Effector memory CD4-positive, alpha-beta T cell (primary cell): ENCODE measurements around the gene ZFPM1.

Source experiments
- DNase-seq, 3 donors: peaks; one replicate each; pipeline ENCODE4 v3.0.0-alpha.2; 2020
- H3K27ac ChIP-seq: 2 replicates; pipeline ENCODE4 v1.7.0; 2013; ENCODE audit warnings: mild to moderate bottlenecking, low read length, moderate library complexity; ENCODE audit not compliant: insufficient read depth, poor library complexity, severe bottlenecking
- H3K27me3 ChIP-seq: replicated peaks from 2 replicates; pipeline ENCODE4 v1.7.0; 2013; ENCODE audit warnings: mild to moderate bottlenecking, low read length; ENCODE audit not compliant: insufficient read depth, control insufficient read depth, poor library complexity, severe bottlenecking
- H3K36me3 ChIP-seq: 2 replicates; pipeline ENCODE4 v1.7.0; 2013; ENCODE audit warnings: mild to moderate bottlenecking, low read length, moderate library complexity; ENCODE audit not compliant: control insufficient read depth, insufficient read depth
- H3K4me1 ChIP-seq: 2 replicates; pipeline ENCODE4 v1.7.0; 2013; ENCODE audit warnings: low read length, mild to moderate bottlenecking; ENCODE audit not compliant: control insufficient read depth, insufficient read depth, poor library complexity, severe bottlenecking
- H3K4me3 ChIP-seq: 2 replicates; pipeline ENCODE4 v1.7.0; 2013; ENCODE audit warnings: low read length, low read depth, mild to moderate bottlenecking; ENCODE audit not compliant: insufficient read depth, poor library complexity, severe bottlenecking
- H3K9me3 ChIP-seq: 2 replicates; pipeline ENCODE4 v1.7.0; 2013; ENCODE audit warnings: mild to moderate bottlenecking, low read length, moderate library complexity; ENCODE audit not compliant: control insufficient read depth

The ZFPM1 gene

DNA sequence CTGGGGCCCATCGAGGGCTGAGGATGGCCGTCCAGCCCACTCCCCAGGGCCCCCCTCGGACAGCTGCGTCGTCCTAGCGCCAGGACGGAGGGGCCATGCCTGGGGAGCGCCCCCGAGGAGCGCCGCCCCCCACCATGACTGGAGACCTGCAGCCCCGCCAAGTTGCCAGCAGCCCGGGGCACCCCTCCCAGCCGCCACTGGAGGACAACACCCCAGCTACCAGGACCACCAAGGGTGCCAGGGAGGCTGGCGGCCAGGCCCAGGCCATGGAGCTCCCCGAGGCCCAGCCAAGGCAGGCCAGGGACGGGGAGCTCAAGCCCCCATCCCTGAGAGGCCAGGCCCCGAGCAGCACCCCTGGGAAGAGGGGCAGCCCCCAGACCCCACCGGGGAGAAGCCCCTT is 25.7 kb upstream of the ZFPM1 start:
- Histone ChIP-seq H3K27me3 (no peaks in the 10 kb centered on the region), H3K4me1 (peaks cover 11% of the 10 kb centered on the region), H3K27ac (no peak overlapping the region), H3K9me3 (no peaks in the 10 kb centered on the region), H3K4me3 (no peak overlapping the region), H3K36me3 (no peaks in the 10 kb centered on the region)
- no peak for DNase-seq

DNA sequence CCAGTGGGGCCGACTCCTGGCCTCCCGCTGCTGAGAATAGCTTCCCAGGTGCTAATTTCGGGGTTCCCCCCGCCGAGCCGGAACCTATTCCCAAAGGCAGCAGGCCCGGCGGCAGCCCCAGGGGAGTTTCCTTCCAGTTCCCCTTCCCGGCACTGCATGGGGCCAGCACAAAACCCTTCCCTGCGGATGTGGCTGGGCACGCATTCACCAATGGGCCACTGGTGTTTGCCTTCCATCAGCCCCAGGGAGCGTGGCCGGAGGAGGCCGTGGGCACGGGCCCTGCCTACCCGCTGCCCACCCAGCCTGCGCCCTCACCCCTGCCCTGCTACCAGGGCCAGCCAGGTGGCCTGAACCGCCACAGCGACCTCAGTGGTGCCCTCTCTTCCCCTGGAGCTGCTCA is 24.9 kb upstream of the ZFPM1 start:
- H3K27me3 ChIP-seq: no peaks in the 10 kb centered on the region
- no peak for DNase-seq
- no peak overlapping the region for H3K27ac ChIP-seq
- H3K36me3 ChIP-seq: no peaks in the 10 kb centered on the region
- no peak overlapping the region for H3K4me3 ChIP-seq
- H3K9me3 ChIP-seq: no peaks in the 10 kb centered on the region
- peaks cover 11% of the 10 kb centered on the region for H3K4me1 ChIP-seq

DNA sequence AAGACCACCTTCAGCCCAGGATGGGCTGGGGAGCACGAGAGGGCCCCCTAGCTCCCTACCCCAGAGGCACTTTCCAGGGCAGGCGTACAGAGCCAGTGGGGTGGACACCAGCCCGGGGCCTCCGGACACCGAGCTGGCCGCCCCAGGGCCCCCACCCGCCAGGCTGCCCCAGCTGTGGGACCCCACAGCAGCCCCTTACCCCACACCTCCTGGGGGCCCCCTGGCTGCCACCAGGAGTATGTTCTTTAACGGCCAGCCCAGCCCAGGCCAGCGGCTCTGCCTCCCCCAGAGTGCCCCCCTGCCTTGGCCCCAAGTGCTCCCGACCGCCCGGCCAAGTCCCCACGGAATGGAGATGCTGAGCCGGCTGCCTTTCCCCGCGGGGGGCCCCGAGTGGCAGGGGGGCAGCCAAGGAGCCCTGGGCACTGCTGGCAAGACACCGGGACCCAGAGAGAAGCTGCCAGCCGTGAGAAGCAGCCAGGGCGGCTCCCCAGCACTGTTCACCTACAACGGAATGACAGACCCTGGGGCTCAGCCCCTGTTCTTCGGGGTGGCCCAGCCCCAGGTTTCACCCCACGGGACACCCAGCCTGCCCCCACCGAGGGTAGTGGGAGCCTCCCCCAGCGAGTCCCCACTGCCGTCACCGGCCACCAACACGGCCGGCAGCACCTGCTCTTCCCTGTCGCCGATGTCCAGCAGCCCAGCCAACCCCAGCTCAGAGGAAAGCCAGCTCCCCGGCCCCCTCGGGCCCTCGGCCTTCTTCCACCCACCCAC is 24.3 kb upstream of the ZFPM1 start:
- Histone ChIP-seq H3K4me3 (no peak overlapping the region), H3K27ac (no peak overlapping the region), H3K4me1 (peaks cover 11% of the 10 kb centered on the region), H3K36me3 (no peaks in the 10 kb centered on the region), H3K9me3 (no peaks in the 10 kb centered on the region), H3K27me3 (no peaks in the 10 kb centered on the region)
- DNase-seq: no peak

DNA sequence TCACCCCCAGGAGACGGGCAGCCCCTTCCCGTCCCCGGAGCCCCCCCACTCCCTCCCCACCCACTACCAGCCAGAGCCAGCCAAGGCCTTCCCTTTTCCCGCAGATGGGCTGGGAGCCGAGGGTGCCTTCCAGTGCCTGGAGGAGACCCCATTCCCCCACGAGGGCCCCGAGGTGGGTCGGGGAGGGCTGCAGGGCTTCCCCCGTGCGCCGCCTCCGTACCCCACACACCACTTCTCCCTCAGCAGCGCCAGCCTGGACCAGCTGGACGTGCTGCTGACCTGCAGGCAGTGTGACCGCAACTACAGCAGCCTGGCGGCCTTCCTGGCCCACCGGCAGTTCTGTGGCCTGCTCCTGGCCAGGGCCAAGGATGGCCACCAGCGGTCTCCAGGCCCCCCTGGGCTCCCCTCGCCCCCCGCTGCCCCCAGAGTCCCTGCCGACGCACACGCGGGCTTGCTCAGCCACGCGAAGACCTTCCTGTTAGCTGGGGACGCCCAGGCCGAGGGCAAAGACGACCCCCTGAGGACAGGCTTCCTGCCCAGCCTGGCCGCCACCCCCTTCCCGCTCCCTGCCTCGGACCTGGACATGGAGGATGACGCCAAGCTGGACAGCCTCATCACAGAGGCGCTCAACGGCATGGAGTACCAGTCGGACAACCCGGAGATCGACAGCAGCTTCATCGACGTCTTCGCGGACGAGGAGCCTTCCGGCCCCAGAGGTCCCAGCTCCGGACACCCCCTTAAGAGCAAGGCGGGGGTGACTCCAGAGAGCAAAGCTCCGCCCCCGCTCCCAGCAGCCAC is 23.5 kb upstream of the ZFPM1 start:
- H3K27ac ChIP-seq: no peak overlapping the region

DNA sequence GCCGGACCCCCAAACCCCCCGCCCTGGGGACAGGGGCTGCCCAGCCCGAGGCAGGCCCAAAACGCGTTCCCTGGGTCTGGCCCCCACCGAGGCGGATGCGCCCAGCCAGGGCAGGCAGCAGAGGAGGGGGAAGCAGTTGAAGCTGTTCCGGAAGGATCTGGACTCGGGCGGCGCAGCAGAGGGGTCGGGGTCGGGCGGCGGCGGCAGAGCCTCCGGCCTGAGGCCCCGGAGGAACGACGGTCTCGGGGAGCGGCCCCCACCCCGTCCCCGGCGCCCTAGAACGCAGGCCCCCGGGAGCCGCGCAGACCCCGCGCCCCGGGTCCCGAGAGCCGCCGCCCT is 22.9 kb upstream of the ZFPM1 start:
- H3K27me3 ChIP-seq: no peaks in the 10 kb centered on the region

More for the DNA sequence above, 23.5 kb upstream of the ZFPM1 start:
- H3K4me3 ChIP-seq: peak overlapping the region; percentile 63
- no peak for DNase-seq
- no peaks in the 10 kb centered on the region for H3K36me3 ChIP-seq
- peaks cover 11% of the 10 kb centered on the region for H3K4me1 ChIP-seq
- H3K27me3 ChIP-seq: no peaks in the 10 kb centered on the region
- H3K9me3 ChIP-seq: no peaks in the 10 kb centered on the region

DNA sequence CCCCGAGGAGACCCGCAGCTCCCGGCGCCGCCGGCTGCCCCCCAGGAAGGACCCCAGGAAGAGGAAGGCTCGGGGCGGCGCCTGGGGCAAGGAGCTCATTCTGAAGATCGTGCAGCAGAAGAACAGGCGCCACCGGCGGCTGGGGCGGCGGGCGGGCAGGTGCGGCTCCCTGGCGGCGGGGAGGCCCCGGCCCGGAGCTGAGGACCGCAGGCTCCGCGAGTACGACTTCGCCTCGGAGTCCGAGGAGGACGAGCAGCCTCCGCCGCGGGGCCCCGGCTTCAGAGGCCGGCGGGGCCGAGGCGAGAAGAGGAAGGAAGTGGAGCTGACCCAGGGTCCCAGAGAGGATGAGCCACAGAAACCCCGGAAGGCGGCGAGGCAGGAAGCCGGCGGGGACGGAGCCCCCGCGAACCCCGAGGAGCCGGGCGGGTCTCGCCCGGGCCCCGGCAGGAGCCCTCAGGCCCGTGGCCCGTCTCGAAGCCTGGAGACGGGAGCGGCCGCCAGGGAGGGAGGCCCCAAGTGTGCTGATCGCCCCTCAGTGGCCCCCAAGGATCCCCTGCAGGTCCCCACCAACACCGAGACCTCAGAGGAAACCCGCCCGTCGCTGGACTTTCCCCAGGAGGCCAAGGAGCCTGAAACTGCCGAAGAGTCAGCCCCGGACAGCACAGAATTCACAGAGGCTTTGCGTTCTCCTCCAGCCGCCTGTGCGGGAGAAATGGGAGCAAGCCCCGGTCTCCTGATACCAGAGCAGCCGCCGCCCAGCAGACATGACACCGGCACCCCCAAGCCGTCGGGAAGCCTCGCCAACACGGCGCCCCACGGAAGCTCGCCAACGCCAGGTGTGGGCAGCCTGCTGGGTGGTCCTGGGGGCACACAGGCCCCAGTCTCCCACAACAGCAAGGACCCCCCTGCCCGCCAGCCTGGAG is 22.3 kb upstream of the ZFPM1 start:
- Histone ChIP-seq H3K9me3 (no peaks in the 10 kb centered on the region), H3K4me1 (peaks cover 11% of the 10 kb centered on the region), H3K27me3 (no peaks in the 10 kb centered on the region), H3K36me3 (no peaks in the 10 kb centered on the region), H3K4me3 (peak overlapping the region; percentile 63), H3K27ac (no peak overlapping the region)
- no peak for DNase-seq

More for the DNA sequence above, 22.9 kb upstream of the ZFPM1 start:
- Histone ChIP-seq H3K4me3 (peak overlapping the region; percentile 63), H3K9me3 (no peaks in the 10 kb centered on the region), H3K36me3 (no peaks in the 10 kb centered on the region), H3K27ac (no peak overlapping the region), H3K4me1 (peaks cover 11% of the 10 kb centered on the region)
- DNase-seq: no peak

DNA sequence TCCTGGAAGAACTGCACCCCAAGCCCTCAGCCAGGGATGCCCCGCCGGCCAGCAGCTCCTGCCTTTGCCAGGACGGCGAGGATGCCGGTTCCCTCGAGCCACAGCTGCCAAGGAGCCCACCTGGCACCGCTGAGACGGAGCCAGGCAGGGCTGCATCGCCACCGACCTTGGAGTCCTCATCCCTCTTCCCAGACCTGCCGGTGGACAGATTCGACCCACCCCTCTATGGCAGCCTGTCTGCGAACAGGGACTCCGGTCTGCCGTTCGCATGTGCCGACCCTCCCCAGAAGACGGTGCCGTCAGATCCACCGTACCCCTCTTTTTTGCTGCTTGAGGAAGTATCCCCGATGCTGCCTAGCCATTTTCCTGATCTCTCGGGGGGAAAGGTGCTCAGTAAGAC is 21.4 kb upstream of the ZFPM1 start:
- Histone ChIP-seq H3K9me3 (no peaks in the 10 kb centered on the region), H3K4me1 (peaks cover 11% of the 10 kb centered on the region), H3K27me3 (no peaks in the 10 kb centered on the region), H3K4me3 (no peak overlapping the region), H3K36me3 (no peaks in the 10 kb centered on the region), H3K27ac (no peak overlapping the region)
- no peak for DNase-seq

DNA sequence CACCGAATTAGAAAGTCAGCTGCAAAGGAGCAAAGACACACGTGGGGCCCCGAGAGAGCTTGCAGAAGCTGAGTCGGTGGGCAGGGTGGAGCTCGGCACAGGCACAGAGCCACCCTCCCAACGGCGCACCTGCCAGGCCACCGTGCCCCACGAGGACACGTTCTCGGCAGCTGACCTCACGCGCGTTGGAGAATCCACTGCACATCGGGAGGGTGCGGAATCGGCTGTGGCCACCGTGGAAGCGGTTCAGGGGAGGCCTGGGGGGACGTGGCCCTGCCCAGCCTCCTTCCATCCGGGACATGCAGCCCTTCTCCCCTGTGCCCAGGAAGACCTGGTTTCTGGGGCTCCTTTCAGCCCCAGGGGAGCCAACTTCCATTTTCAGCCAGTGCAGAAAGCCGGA is 20.9 kb upstream of the ZFPM1 start:
- Histone ChIP-seq H3K27ac (no peak overlapping the region), H3K4me3 (no peak overlapping the region), H3K4me1 (peaks cover 12% of the 10 kb centered on the region), H3K27me3 (no peaks in the 10 kb centered on the region), H3K36me3 (no peaks in the 10 kb centered on the region), H3K9me3 (no peaks in the 10 kb centered on the region)
- DNase-seq: no peak

DNA sequence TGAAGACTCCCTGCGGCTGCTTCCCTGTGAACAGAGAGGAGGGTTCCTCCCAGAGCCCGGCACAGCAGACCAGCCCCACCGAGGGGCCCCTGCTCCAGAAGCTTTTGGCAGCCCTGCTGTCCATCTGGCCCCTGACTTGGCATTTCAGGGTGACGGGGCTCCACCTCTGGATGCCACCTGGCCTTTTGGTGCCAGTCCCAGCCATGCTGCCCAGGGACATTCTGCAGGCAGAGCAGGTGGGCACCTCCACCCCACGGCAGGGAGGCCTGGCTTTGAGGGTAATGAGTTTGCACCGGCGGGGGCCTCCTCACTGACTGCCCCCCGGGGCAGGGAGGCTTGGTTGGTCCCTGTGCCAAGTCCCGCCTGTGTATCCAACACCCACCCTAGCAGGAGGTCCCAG is 20.3 kb upstream of the ZFPM1 start:
- no peaks in the 10 kb centered on the region for H3K36me3 ChIP-seq
- no peak for DNase-seq
- H3K4me1 ChIP-seq: peaks cover 16% of the 10 kb centered on the region
- H3K9me3 ChIP-seq: no peaks in the 10 kb centered on the region
- no peaks in the 10 kb centered on the region for H3K27me3 ChIP-seq
- H3K4me3 ChIP-seq: no peak overlapping the region
- no peak overlapping the region for H3K27ac ChIP-seq
